NCI-H2029 (cell line): ENCODE data around the gene KIF26A.

Experiments
- DNase-seq: peaks from one replicate; lab custom pipeline; 2025; lab: John Stamatoyannopoulos, UW

Gene KIF26A

GRCh38 chr14:104179126-104179525 lies 40.7 kb downstream of the KIF26A start:
- no peak for DNase-seq

DNA sequence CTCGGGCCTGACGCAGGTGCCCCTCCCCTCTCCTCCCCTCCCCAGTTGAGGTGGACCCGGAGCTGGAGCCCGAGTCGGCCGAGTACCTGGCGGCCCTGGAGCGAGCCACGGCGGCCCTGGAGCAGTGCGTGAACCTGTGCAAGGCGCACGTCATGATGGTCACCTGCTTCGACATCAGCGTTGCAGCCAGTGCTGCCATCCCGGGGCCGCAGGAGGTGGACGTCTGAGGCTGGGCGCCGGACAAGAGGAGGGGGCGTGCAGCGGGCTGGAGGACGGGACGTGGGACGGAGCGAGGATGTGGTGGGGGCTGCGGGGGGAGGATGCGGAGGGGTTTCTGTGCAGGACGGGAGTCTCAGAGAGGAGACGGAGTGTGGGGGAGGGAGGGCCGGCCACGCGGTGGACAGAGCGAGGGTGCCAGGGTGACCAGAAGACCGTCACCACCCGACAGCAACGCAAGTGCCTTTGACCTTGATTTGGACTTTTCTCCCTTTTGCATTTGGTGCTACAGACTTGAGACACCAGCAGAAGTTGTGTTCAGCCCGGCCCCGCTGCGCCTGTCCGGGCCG lies 41.3 kb downstream of the KIF26A start:
- no peak for DNase-seq

DNA sequence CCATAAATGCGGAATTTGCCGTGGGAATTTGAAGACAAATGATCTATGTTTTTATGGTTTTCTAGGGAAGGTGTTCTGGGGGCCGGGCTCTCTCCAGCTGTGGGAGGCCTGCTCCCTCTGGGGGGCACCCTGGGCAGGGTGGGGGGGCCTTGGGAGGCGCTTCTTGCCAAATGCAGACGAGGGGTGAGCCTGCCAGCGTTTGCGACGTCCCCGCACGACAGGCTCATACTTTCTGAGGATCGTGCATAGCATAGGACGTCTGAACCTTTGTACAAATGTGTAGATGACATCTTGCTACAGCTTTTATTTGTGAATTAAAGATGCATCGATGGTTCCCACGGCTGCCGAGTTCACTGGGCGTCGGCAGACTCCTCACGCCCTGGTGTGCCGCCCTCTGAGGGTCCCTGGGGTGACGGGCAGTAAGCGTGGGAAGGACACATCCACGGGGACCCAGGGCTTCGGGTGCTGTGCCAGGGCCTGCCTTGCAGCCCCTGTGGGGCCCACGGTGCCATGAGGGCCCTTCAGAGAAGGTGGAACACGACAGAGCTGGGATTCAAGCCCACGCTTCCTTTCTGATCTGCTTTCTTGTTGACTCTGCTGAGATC lies 42.3 kb downstream of the KIF26A start:
- DNase-seq: no peak

DNA sequence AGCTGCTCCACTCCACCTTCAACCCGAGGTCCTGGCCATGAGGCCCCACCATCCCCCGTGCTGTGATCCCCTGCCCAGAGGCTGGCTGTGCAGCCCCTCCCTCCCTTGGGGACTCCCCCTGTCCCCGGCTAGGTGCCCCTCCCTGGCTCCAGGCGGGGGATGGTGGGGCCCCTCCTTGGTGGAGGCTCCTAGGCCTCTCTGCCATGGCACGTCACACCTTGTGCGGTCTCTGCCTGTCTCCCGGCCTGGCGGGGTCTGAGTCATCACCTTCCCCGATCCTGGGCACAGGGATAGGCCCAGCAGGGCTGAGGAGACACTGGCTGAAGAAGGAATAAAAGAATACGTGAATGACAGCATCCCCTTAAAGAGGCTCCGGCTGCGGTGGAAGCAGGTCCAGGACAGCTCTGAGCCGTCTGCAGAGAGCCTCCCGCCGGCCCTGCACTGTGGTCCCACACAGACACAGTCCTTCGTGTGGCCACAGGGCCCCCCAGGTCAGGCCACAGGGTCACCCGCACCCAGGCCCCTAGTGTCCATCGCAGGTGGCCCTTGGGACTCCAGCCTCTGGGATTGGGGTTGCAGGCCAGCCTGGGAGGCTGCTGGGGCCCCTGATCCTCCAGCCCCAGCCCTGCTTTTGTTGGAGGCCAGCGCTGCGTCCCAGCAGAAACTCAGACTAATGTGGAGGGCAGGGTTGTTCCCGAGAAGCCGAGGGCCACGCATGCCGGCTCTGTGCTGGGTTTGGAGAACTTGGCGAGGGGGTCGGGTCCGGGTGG lies 43.6 kb downstream of the KIF26A start:
- no peak for DNase-seq

DNA sequence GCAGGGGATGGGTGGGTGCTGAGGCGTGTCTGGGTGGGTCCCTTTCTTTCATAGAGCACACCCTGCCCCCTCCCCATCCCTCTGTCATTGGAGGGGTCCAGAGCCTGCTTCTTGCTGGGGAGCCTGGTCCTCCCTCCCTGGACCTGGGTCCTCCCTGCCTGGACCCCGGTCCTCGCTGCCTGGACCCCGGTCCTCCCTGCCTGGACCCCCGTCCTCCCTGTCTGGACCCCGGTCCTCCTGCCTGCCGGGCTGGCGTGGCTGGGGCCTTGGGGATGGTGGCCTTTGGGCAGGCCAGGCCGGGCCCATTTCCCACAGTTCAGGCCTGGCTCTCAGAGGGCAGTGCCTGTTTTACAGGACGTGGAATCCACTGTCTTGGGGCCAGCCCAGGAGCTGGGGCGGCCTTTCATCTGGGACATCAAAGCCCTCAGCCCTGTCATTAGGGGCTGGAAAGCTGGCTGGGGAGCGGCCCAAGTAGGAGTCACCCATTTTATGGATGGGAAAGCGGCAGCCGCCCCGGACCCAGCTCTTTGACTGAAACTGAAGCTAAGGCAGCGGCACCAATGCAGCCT lies 44.6 kb downstream of the KIF26A start:
- no peak for DNase-seq

GRCh38 chr14:104183796-104184195 lies 45.4 kb downstream of the KIF26A start:
- DNase-seq: no peak

- no peak for DNase-seq
These were observed 46.1 kb downstream of the KIF26A start for GRCh38 chr14:104184506-104184905.

GRCh38 chr14:104184911-104185499 lies 46.6 kb downstream of the KIF26A start:
- no peak for DNase-seq

DNA sequence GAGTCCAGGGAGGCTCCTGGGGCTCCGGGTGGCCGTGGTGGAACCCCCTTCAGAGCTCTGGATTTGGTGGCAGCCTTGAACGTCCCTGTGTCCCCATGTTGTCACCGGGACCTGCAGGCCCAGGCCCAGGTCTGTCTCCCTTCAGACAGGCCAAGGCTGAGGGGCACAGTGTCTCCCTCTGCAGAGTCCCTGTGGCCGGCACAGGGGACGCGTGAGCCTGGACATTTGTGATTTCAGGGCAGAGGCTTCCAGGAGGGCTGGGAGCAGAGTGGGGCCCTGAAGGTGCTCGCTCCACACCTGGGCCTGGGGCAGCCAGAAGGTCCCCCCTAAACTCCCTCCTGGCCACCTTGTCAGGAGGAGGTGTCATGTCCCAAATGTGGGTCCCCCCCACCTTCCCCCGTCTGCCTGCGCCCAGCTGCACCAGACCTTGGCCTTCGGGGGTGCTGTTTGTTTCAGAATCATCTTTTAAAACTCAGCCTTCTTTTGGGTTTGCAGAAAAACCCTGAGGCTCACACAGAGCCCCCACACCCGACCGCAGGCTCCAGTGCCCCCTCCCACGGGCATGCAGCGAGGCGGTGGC lies 47.6 kb downstream of the KIF26A start:
- no peak for DNase-seq

DNA sequence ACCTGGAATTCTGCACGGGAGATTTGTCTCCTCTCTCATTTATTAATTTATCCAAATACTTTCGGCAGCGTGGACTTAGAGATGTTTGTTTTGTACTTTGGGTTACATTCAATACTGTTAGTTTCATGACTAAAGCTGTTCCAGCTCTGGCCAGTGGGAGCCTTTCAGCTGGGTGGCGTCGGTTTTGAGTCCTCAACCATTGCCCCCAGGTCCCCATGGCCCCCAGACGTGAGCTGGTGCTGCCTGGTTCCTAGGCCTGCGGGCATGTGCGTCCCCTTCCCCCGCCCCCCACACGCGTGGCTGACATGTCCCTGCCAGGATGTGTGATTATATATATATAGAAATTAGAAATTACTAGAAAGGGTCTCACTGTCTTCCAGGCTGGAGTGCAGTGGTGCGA lies 48.2 kb downstream of the KIF26A start:
- DNase-seq: no peak

GRCh38 chr14:104187121-104187889 lies 48.9 kb downstream of the KIF26A start:
- DNase-seq: no peak

GRCh38 chr14:104187931-104188726 lies 49.7 kb downstream of the KIF26A start:
- DNase-seq: no peak

DNA sequence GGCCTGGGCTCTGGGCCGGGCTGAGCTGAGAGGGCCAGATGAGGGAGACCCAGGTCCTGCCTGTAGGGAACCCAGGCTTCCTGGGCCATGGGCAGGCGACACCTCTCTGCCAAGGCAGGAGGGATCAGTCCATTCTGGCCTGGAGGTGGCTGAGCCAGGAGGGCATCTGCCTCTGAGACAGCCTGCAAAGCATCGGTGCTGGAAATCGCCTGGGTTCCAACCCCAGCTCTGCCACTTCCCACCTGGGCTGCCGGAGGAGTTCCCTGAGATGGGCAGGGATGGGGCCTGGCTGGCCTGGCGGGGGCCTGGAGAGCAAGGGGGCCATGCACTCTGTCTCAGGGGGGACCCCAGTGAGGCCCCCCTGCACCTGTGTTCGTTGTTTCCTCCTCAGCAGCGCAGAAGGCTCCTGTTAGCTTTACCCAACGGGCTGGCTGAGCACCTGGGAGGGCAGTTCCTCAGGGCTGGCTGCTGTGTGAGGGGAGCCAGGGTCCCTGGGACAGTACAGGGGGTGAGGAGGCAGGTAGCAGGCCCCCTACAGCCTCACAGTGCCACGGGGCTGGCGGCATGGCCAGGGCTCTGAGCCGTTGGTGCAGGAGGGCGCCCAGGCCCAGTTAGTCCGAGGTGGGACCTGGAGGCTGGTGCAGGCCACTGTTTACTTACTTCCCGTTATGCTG lies 50.5 kb downstream of the KIF26A start:
- DNase-seq: no peak

DNA sequence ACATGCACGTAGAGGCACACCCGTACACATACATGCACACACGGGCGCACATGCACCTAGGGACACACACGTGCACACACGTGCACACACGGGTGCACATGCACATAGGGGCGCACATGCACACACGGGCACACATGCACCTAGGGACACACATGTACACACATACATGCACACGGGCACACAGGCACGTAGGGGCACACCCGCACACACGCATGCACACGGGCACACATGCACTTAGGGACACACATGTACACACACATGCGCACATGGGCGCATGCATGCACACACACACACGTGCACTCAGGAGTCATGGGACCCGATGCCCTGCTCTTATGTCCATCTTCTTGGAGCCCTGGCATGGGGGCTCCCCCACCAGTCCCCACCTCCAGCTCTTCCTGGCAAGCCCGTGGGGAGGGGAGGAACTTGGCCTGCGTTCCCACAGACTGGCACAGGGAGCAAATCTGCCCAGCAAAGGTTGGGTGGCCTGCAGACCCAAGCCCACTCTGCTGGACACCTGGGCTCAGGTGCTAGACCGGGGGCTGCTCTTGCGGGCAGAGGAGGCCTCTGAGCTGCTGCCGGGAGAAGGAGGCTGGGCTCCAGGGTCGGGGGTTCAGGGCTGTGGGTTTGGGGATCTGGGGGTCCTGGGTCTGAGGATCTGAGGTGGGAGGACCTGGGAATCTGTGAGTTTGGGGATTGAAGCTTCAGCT lies 51.4 kb downstream of the KIF26A start:
- DNase-seq: no peak

GRCh38 chr14:104190396-104191000 lies 52.1 kb downstream of the KIF26A start:
- no peak for DNase-seq

GRCh38 chr14:104191409-104191997 lies 53.1 kb downstream of the KIF26A start:
- no peak for DNase-seq

GRCh38 chr14:104192146-104192882 lies 53.9 kb downstream of the KIF26A start:
- no peak for DNase-seq

GRCh38 chr14:104192883-104193245 lies 54.5 kb downstream of the KIF26A start:
- DNase-seq: no peak
